HL-60 (cell line): ENCODE data around the gene MOB3B.

ENCODE experiments used
- POLR2AphosphoS5 ChIP-seq: IDR thresholded peaks from 2 replicates; pipeline ENCODE4 v1.6.1; 2012; ENCODE audit warnings: low read depth
- TF ChIP-seq, protein P1 (sequence below): IDR thresholded peaks from one replicate; pipeline ENCODE4 v1.5.1; 2011; ENCODE audit warnings: low read length, control low read depth, inconsistent platforms; ENCODE audit not compliant: insufficient read depth

- TF ChIP-seq, protein P1, sequence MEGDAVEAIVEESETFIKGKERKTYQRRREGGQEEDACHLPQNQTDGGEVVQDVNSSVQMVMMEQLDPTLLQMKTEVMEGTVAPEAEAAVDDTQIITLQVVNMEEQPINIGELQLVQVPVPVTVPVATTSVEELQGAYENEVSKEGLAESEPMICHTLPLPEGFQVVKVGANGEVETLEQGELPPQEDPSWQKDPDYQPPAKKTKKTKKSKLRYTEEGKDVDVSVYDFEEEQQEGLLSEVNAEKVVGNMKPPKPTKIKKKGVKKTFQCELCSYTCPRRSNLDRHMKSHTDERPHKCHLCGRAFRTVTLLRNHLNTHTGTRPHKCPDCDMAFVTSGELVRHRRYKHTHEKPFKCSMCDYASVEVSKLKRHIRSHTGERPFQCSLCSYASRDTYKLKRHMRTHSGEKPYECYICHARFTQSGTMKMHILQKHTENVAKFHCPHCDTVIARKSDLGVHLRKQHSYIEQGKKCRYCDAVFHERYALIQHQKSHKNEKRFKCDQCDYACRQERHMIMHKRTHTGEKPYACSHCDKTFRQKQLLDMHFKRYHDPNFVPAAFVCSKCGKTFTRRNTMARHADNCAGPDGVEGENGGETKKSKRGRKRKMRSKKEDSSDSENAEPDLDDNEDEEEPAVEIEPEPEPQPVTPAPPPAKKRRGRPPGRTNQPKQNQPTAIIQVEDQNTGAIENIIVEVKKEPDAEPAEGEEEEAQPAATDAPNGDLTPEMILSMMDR: no peak
- TF ChIP-seq POLR2AphosphoS5: no peak
Measured at GRCh38 chr9:27425827-27426510, 103.6 kb downstream of the MOB3B start.
